GM19193 (cell line): ENCODE results near the gene ING1.

Experiments
- POLR2A ChIP-seq: IDR thresholded peaks from 4 replicates; pipeline ENCODE4 v1.6.1; 2011; ENCODE audit not compliant: insufficient read depth, insufficient read length; ENCODE audit errors: extremely low read depth

ING1 gene

DNA sequence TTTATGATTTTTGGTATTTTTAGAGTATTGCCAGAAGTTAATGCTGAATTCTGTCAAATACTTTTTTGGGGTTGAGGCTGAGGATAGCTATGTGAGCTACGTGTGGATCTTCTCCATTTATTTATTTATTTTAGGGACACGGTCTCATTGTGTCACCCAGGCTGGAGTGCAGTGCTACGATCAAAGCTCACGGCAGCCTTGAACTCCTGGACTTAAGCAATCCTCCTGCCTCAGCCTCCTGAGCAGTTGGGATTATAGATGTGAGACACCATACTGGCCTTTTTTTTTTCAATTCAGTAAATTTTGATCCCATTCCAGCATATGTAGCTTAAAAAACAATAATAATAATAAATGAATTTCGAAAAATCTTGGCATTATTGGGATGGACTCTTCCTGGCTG, 21.1 kb downstream of the ING1 start:
- TF ChIP-seq POLR2A = no peak

DNA sequence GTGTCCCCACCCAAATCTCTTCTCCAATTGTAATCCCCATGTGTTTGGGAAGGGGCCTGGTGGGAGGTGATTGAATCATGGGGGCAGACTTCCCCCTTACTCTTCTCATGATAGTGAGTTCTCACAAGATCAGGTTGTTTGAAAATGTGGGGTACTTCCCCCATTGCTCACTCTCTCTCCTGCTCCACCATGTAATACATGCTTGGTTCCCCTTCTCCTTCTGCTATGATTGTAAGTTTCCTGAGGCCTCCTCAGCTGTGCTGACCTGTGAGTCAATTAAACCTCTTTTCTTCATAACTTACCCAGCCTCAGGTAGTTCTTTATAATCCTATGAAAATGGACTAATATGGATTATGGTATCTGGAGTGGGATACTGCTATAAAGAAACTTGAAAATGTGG, 24.1 kb downstream of the ING1 start:
- no peak for TF ChIP-seq POLR2A

DNA sequence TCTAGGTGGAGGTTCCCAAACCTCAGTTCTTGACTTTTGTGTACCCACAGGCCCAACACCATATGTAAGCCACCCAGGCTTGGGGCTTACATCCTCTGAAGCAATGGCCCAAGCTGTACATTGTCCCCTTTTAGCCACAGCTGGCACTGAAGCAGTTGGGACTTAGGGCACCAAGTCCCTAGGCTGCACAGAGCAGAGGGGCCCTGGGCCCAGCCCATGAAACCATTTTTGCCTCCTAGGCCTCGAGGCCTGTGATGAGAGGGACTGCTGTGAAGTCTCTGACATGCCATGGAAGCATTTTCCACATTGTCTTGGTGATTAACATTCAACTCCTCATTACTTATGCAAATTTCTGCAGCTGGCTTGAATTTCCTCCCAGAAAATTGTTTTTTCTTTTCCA, 30.2 kb downstream of the ING1 start:
- no peak for TF ChIP-seq POLR2A

DNA sequence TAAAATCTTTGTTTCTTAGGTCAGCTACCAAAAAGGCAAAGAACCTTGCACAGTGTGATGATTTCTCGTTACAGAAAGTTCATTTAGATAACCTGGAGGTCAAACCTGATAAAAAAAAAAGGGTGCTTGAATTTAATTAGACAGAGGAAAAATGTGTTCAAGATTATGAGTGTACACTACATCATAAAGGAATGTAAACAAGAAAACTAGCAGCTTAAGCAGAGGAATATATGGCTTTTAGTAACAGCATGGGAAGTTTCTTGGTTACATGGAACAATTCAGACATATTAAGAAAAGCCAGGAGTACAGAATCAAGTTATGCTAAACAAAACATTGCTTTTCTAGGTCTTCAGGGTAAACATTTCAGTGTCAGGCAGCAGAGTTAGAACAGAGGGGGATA, 32.9 kb downstream of the ING1 start:
- no peak for TF ChIP-seq POLR2A

DNA sequence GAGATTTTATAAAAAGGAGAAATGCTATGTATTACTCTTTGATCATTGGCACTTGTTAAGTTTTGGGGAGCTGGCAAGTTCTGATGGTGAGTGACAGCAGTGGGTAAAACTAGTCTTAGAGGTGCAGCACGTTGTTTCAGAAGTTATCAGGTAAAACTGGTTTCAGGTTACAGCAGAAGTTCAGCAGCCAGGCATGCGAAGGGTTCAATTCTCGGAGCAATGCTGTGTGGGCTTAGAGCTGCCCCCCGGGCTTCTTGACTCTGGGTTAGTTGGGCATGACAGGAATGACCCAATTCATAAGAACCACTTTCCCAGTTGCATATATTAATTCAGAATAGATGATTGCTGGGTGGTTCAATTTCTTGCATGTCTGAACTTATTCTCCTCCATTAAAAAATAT, 34.8 kb downstream of the ING1 start:
- no peak for TF ChIP-seq POLR2A

DNA sequence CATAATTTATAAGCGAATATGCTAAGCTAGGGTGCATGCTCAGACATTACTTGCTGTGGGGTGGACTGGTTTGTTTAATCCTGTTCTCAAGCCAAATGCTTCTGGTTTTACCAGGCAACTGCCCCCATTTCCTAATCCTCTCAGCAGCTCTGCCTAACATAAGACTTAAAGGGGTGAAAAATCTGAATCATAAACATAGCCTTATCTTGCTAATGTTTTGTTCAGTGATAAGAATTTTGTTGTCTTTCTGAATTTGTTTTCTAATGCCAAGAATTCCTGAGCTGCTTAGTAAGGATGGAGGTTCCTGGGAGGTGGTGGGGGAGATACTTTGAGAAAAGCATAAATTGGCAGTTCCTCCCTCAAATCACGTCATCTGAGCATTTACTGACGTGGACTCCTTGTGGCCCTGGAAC, 42.7 kb downstream of the ING1 start:
- TF ChIP-seq POLR2A = no peak

DNA sequence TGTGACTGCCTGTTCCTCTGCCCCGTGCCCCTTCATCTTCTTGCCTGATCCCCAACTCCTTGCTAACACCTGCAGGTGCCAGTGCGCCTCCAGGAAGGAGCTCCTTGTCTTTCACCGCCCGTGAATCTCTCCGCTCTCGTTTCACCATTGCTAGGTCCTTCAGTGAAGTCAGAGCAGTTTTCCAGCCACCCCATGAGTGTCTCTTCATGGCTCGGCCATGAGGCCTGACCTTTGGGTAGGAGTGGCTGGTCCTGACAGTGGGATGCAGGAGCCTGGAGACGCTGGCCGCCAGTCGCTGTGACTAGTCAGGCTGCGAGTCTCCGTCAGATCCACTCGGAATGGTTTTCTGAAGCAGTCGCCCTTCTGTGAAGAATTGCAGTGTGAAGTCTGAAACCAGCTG, 43.8 kb downstream of the ING1 start:
- TF ChIP-seq POLR2A = no peak

DNA sequence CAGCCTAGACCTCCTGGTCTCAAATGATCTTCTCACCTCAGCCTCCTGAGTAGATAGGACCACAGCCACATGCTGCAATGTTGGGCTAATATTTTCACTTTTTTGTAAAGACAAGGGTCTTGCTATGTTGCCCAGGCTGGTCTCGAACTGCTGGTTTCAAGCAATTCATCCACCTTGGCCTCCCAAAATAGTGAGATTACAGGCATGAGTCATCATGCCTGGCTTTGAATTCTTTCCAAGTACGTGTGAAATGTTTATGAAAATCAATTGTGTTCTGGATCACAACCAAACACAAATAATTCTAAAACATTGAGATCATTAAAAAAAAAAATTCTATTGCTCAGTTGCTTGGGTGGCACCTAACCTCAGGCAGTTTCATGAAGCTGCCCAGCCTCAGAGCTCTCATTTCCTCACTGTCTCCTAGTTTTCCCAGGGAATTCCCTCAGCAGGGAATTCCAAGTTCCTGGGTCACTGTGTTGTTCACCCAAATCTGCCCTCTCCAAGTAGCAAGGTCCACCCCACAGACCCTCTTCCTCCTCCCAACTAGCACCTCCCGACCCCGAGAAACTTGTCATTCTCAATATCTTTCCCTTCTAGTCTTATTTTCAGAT, 44.8 kb downstream of the ING1 start:
- no peak for TF ChIP-seq POLR2A

DNA sequence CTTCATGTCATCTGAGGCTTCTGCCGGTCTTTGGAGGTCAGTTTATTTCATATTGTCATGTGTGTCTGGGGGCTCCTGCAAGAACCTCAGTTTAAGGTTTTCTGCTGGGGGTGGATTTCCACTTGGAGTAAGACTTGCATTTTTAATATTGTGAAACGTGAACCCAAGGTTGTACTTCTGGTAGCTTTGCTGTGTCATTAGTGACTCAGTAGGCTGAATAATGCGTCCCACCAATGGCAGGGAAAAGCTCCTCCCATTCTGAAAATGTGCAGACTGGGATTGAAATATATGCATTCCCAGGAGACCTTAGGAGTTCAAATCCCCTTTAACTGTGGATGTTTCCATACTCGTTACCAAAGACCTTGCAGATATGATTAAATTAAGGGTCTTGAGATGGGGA, 46.2 kb downstream of the ING1 start:
- no peak for TF ChIP-seq POLR2A

DNA sequence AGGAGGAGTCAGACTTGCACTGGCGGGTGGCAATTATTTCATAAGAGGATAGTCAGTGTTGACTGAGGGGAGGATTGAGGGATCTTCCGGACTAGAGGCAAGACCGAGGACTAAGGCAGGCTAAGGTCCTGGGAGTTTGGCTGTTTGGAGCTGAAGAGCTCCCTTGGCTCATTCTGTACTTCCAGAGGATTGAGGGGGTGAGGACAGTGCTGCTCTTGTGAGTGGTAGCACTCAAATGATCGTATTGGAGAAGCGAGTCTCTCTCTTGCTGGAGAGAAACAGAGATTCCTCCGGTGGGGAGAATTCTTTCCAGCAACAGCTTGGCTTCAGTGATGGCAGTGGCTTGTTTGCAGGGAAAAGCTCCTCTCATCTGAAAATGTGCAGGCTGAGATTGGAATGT, 47.1 kb downstream of the ING1 start:
- TF ChIP-seq POLR2A = no peak

DNA sequence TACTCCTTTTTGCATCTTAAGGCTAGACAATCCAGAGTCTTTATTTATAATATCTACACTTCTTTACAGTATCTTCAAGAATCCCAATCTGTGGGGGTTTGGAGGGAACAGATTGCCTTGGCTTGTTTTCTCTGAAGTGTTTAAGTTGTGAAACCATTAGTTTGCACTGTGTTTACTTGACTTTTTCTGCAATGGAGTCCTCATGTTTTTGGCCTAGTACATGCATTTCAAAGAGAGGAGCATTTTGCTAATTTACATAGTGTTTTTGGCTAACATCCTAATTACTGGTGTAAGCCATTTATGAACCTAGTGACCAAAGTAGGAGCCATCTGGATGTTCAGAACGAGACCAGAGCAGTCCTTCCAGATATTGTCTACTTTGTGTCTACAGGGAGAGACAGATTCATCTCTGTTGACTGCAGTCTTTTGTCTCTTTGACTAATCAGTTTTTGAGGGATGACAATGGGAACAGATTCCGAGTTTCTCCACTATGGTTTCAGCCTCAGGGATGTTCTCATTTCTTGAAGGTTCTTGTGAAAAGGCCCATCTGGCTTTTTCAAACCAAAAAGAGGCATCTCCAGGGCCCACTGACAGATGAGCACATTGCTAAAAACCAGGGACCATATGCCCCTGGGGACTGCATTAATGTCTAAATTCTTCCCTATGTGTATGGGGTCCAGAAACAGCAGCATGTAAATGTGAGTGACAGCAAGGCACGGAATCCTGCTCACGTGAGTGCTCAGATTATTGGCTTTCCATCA, 53.4 kb downstream of the ING1 start:
- TF ChIP-seq POLR2A = no peak

DNA sequence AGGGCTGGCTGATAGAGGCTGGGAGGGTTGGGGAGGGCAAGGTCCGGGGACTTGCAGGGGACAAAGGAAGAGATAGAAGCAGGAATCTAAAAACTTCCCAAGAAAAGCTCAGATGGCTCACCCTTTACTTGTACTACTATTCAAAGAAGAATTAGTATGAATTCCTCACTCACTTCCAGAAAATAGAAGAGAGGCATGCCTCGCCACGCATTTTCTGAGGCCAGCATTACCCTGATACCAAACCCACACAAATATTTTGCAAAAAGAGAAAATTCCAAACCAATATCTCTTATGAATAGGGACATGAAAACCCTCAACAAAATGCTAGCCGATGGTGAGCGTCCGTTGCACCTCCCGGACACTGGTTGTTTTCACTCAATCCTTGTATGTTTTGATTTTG, 54.0 kb downstream of the ING1 start:
- TF ChIP-seq POLR2A = no peak

DNA sequence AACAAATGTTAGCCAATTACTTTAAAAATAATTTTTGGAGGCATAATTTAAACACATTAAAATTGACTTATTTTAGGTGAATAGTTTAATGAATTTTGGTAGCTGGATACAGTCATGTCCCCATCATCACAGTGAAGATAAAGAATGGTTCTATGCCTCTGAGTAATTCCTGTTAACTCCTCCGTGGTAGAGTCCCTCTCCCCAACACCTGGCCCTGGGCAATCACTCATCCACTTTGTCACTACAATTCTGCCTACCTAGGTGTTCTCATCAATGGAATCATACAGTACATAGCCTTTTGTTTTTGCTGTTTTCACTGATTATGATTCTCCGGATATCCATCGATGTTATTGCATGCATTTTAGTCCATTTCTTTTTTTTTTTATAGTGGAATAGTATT, 55.6 kb downstream of the ING1 start:
- TF ChIP-seq POLR2A = no peak

DNA sequence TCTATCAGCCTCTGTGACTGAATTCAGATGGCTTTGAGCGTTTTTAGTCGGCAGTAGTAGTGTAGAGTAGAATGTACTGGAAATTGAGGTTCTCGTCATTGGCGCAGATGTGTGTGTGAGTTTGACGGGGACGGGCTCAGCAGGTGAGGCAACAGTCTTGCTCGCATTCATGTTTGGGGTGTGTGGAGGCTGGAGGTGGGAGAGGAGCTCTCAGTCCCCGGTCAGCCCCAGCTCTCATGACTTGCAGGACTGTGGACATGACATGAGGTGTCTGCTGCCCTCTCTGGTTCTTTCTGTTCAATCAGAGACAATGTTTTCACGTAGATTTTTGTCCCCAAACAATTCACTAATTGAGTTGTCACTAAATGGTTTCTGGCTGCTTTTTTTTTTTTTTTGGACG, 57.2 kb downstream of the ING1 start:
- no peak for TF ChIP-seq POLR2A

DNA sequence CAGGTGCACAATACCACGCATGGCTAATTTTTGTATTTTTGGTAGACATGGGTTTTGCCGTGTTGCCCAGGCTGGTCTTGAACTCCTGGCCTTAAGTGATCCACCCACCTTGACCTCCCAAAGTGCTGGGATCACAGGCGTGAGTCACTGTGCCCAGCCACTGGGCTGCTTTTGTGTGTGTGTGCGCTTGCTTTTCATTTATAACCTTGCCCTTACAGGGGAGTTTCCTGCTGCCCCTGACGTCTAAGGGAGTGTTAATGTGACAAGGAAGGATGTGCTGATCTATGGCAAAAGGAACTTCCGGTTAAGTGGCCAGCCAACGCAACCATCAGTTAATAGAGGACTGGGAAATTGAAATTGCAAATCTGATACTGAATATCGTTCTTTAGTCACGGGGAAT, 57.7 kb downstream of the ING1 start:
- TF ChIP-seq POLR2A = no peak
